ENCODE results near the gene PRPF4. TPM values are rescaled to one million over a fixed set of nuclear protein-coding genes. Genes with fewer than 3 reads are reported as not detected.
A peak's percentile ranks its signal among the peaks of the same experiment; 100 is the strongest.

The PRPF4 gene
- total RNA-seq, 4 donors from 2014 or later = 17.7 to 25.8 (median 21.7) TPM

DNA sequence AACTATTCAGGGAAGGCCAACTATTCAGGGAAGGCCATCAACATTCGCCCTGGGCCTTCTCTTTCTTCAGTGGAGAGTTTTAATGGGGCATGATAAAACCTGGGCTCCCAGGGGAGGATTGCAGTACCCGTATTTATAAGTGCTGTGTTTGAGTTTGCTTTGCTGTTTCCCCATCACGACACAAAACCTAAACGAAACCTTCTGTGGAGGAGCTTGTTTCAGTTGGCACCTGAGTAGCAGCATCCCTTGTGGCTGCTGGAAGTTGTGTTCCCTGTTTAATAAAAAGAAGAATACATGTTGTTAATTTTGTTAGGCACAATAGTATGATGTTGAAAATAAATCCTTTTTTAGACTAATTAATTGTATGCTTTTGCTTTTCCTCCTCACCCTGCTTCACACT, 56.3 kb downstream of the PRPF4 start:
- Histone ChIP-seq H3K27me3 (no peaks in the 10 kb centered on the region), H3K36me3 (peaks cover 0 to 7% of the 10 kb centered on the region in 2 donors), H3K4me3 (replicated peaks in 1 of 3) (no peak overlapping the region), H3K27ac (no peak overlapping the region), H3K4me1 (no peaks in the 10 kb centered on the region), H3K9me3 (no peaks in the 10 kb centered on the region)
- WGBS, 2 donors = 68 to 69% methylated on average over 4 of the region's 4 CpGs
- intact Hi-C loops (cut with DNase I) = no loop called here
- TF ChIP-seq, protein P1, sequence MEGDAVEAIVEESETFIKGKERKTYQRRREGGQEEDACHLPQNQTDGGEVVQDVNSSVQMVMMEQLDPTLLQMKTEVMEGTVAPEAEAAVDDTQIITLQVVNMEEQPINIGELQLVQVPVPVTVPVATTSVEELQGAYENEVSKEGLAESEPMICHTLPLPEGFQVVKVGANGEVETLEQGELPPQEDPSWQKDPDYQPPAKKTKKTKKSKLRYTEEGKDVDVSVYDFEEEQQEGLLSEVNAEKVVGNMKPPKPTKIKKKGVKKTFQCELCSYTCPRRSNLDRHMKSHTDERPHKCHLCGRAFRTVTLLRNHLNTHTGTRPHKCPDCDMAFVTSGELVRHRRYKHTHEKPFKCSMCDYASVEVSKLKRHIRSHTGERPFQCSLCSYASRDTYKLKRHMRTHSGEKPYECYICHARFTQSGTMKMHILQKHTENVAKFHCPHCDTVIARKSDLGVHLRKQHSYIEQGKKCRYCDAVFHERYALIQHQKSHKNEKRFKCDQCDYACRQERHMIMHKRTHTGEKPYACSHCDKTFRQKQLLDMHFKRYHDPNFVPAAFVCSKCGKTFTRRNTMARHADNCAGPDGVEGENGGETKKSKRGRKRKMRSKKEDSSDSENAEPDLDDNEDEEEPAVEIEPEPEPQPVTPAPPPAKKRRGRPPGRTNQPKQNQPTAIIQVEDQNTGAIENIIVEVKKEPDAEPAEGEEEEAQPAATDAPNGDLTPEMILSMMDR (IDR thresholded peaks at IDR 0.05) = no peak
- TF ChIP-seq POLR2A (IDR thresholded peaks at IDR 0.05) = no peak
- DNase-seq = no peak

DNA sequence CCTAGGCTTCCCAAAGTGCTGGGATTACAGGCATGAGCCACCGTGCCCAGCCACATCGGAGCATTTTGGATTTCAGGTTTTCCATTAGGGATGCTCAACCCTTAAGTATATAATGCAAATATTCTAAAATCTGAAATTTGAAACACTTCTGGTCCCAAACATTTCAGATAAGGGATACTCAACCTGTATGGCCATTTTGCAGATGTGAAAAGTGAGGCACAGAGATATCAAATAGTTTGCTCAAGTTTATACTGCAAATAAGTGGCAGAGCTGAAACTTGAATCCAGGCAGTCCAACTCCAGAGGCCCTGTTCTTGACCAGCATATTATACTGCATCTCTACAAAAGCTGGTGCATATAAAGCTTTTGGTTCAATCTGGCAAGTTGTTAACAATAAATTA, 62.3 kb downstream of the PRPF4 start:
- Histone ChIP-seq H3K27me3 (no peaks in the 10 kb centered on the region), H3K9me3 (no peaks in the 10 kb centered on the region), H3K4me3 (replicated peaks in 1 of 3) (no peak overlapping the region), H3K36me3 (no peaks in the 10 kb centered on the region), H3K4me1 (peaks cover 6 to 20% of the 10 kb centered on the region in 2 donors), H3K27ac (no peak overlapping the region)
- TF ChIP-seq POLR2A (IDR thresholded peaks at IDR 0.05) = no peak
- TF ChIP-seq, protein P1 (IDR thresholded peaks at IDR 0.05) = no peak
- 94 to 100% methylated on average over 2 of the region's 2 CpGs for WGBS, 2 donors
- intact Hi-C loops (cut with DNase I) = no loop called here
- no peak for DNase-seq

DNA sequence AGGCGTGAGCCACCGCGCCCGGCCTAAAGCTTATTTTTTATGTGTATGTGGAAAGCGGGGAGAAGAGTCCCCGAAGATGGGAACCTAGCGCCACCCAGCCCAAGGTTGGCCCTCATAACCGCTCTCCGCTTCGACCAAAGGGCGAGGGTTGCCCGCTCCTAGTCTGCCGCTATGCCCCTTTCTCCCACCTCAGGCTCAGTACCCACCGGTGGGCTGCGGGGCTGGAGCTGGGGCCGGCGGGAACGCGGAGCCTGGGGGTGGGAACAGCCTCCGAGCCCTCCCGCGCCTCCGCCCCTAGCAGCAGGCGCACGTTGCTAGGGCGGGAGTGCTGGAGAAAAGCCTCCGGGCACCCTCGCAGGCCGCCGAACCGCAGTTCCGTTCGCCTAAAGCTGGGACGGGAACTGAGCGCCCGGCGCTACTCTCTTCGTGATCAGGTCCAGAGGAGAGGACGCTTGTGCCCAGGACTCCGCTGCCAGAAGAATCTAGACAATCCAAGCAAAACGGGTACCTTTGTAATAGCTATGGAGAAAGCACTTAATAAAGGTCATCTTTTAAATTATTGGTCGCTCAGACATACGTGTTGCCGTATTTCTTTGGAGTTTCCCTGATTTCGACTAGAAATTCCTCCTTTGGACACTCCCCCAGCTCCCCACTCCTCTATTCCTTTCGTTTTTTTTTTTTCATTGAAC, 64.7 kb downstream of the PRPF4 start, which contains the start of gene WDR31:
Gene WDR31 (minus strand): TSS at position 265 of the 689 bp plus-strand sequence. CDS start 8,253 bp downstream, outside the sequence.
- 1% methylated on average over 22 to 28 of the region's 46 CpGs for WGBS, 2 donors
- intact Hi-C loops (cut with DNase I) = no loop called here
- peak; percentile 87 to 90 for DNase-seq
- peak in 1 of 2 donors; percentile 74 for TF ChIP-seq POLR2A (IDR thresholded peaks at IDR 0.05)
- TF ChIP-seq, protein P1 (IDR thresholded peaks at IDR 0.05) = no peak
- Histone ChIP-seq H3K4me3 (replicated peaks in 1 of 3) (peak within 1 kb of the TSS; percentile 33 to 63 (median 53)), H3K36me3 (no peaks in the 10 kb centered on the region), H3K27ac (peak within 1 kb of the TSS; percentile 53 to 81 (median 77)), H3K9me3 (no peaks in the 10 kb centered on the region), H3K27me3 (no peaks in the 10 kb centered on the region), H3K4me1 (peaks cover 19 to 38% of the 10 kb centered on the region in 2 donors)

DNA sequence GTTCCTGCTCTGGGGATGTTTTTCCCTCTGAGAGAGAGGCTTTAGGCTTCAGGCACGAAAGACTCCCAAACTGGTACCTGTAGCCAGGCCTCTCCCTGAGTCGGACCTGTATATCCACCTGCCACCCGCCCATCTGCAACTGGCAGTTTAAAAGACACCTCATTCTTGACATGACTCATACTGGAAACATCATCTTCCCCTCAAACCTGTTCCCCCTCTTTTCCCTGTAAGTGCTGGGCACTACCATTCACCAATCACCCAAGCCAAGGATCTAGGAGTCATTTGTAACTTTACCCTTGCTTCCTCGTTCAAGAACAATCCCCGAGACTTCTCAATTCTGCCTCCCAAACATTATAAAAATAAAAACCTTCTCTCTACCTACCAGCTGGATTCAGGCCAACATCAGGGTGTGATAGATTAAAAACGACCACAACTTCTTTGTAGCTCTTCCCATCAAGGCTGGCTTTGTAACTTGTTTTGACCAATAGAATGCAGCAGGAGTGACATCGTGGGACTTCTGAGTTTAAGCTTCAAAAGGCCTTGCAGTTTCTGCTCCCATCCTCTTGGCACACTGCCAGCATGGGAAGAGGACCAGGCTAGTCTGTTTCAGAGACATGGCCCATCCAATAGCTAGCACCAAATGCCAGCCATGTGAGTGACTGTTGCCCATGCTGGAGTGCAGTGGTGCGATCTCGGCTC, 66.4 kb downstream of the PRPF4 start:
- Histone ChIP-seq H3K9me3 (no peaks in the 10 kb centered on the region), H3K27ac (peak overlapping the region in 2 of 3 donors; percentile 8 to 46), H3K4me1 (peaks cover 19 to 38% of the 10 kb centered on the region in 2 donors), H3K4me3 (replicated peaks in 1 of 3) (no peak overlapping the region), H3K27me3 (no peaks in the 10 kb centered on the region), H3K36me3 (no peaks in the 10 kb centered on the region)
- peak in 1 of 2 donors; percentile 22 for DNase-seq
- WGBS, 2 donors = 56 to 71% methylated on average over 7 to 9 of the region's 9 CpGs
- intact Hi-C loops (cut with DNase I) = no loop called here
- no peak for TF ChIP-seq POLR2A (IDR thresholded peaks at IDR 0.05)
- TF ChIP-seq, protein P1 (IDR thresholded peaks at IDR 0.05) = no peak

Other genes starting within 250 kb of the PRPF4 start
- gene ZFP37, start 218.9 kb upstream of the PRPF4 start, total RNA-seq = 1 to 10 TPM; 3.2 to 5.8 (median 4.6) TPM
- gene SLC31A2, start 124.7 kb upstream of the PRPF4 start, total RNA-seq = 10 to 100 TPM; 12.4 to 27.5 (median 18.3) TPM
- 10 to 100 TPM; 25.0 to 30.6 (median 29.1) TPM for gene FKBP15, start 54.4 kb upstream of the PRPF4 start, total RNA-seq
- gene SLC31A1, start 54.1 kb upstream of the PRPF4 start, total RNA-seq = 10 to 100 TPM; 12.0 to 21.6 (median 19.5) TPM
- 10 to 100 TPM; 23.0 to 73.5 (median 38.3) TPM for gene CDC26, start 86 bp upstream of the PRPF4 start, total RNA-seq
- not detected for gene RNF183, start 27.7 kb downstream of the PRPF4 start, total RNA-seq
- 1 to 10 TPM; 3.8 to 7.3 (median 6.5) TPM for gene WDR31, start 64.6 kb downstream of the PRPF4 start, total RNA-seq
- 10 to 100 TPM; 53.2 to 79.7 (median 67.1) TPM for gene BSPRY, start 73.9 kb downstream of the PRPF4 start, total RNA-seq
- 10 to 100 TPM; 37.1 to 67.7 (median 53.0) TPM for gene HDHD3, start 101.3 kb downstream of the PRPF4 start, total RNA-seq
- 10 to 100 TPM; 23.5 to 50.0 (median 31.8) TPM for gene ALAD, start 125.6 kb downstream of the PRPF4 start, total RNA-seq
- 10 to 100 TPM; 29.2 to 54.9 (median 33.5) TPM for gene POLE3, start 135.0 kb downstream of the PRPF4 start, total RNA-seq
- gene C9orf43, start 135.1 kb downstream of the PRPF4 start, total RNA-seq = 1 to 10 TPM in 2 of 4 donors, under 1 TPM in 2; 0.39 to 2.5 (median 0.84) TPM
- 10 to 100 TPM; 43.0 to 66.2 (median 55.6) TPM for gene RGS3, start 188.1 kb downstream of the PRPF4 start, total RNA-seq

Measured in thyroid gland (tissue), 4 donors.